ENCODE data around the gene MACROH2A1.
"Not testable (repeated sequence)": the region's sequence is repeated elsewhere in the genome, so short reads cannot be mapped to it uniquely, and the experiment has no call there.

Gene MACROH2A1

DNA sequence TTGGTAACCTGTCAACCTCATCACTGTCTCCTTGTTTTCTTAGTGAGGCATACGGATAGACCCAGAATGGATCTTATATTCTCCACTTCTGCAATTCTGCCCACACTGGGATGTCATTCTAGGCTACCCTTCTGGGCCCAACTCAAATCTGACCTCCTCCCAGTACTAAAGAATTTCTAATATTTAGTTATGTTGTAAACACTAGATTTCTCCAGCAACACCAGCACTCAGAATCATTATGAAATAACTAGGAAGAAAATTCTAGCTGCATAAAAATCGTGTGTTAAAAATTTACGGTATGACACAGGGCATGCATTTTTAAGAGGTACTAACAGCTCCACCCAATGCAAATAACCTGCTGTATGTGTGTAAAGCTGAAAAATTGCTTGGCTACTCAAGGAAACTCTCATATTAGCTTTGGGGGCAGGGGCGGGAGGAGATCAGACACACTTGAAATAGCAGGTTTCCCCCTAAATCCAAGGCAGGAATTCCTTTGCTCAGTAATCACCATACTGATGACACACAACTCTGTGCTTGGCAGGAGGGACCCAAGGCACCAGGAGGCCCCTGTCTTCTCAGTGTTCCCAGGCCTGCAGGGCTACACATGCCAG, 27.3 kb downstream of the MACROH2A1 start:
- DNase-seq (ENCODE audit: insufficient read length) (no peak), FAIRE-seq (no peak)
- TF ChIP-seq TAF1 (IDR thresholded peaks at IDR 0.05; ENCODE audit: borderline replicate concordance, low read depth, low read length): no peak

GRCh38 chr5:135369952-135370351, 29.1 kb downstream of the MACROH2A1 start:
- DNase-seq (ENCODE audit: insufficient read length) (no peak), FAIRE-seq (no peak)
- TF ChIP-seq POLR2AphosphoS5 (IDR thresholded peaks at IDR 0.05; ENCODE audit: low read depth, low read length) (no peak), TAF1 (IDR thresholded peaks at IDR 0.05; ENCODE audit: borderline replicate concordance, low read depth, low read length) (no peak), POLR2A (IDR thresholded peaks at IDR 0.05; ENCODE audit: low read depth, low read length) (no peak)

DNA sequence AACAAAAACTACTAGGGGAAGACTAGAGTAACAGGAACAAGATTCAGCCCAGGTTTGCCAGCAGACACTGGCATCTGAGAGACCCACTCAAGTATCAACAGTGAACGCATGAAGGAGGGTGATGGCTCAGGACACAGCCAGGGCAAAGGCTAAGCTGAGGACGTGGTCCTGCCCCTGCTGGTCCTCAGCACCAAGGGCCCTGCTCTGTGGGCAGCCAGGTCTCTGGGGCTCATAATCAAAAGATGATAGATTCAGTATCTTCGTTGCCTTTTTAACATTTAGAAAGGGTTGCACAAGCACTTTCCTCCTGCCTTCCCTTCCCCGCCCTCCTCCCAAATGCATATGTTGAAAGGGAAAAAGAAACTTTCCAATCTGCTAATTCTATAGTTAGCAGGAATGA, 31.5 kb downstream of the MACROH2A1 start:
- DNase-seq (ENCODE audit: insufficient read length) (no peak), FAIRE-seq (no peak)
- TF ChIP-seq TAF1 (IDR thresholded peaks at IDR 0.05; ENCODE audit: borderline replicate concordance, low read depth, low read length) (no peak), POLR2A (IDR thresholded peaks at IDR 0.05; ENCODE audit: low read depth, low read length) (0 out of 2 replicates have a peak, but pooled peaks have one; percentile 12)

- FAIRE-seq (no peak), DNase-seq (ENCODE audit: insufficient read length) (no peak)
- no peak for TF ChIP-seq TAF1 (IDR thresholded peaks at IDR 0.05; ENCODE audit: borderline replicate concordance, low read depth, low read length)
- no peak for TF ChIP-seq POLR2A (IDR thresholded peaks at IDR 0.05; ENCODE audit: low read depth, low read length)
- TF ChIP-seq POLR2AphosphoS5 (IDR thresholded peaks at IDR 0.05; ENCODE audit: low read depth, low read length): no peak
These were observed 32.0 kb downstream of the MACROH2A1 start for GRCh38 chr5:135367076-135367475.

GRCh38 chr5:135365281-135365680, 33.8 kb downstream of the MACROH2A1 start:
- no peak for DNase-seq (ENCODE audit: insufficient read length)
- no peak for FAIRE-seq
- TF ChIP-seq TAF1 (IDR thresholded peaks at IDR 0.05; ENCODE audit: borderline replicate concordance, low read depth, low read length): no peak
- no peak for TF ChIP-seq POLR2A (IDR thresholded peaks at IDR 0.05; ENCODE audit: low read depth, low read length)
- no peak for TF ChIP-seq POLR2AphosphoS5 (IDR thresholded peaks at IDR 0.05; ENCODE audit: low read depth, low read length)

GRCh38 chr5:135364421-135365262, 34.4 kb downstream of the MACROH2A1 start:
- TF ChIP-seq POLR2AphosphoS5 (IDR thresholded peaks at IDR 0.05; ENCODE audit: low read depth, low read length): no peak
- no peak for TF ChIP-seq TAF1 (IDR thresholded peaks at IDR 0.05; ENCODE audit: borderline replicate concordance, low read depth, low read length)
- no peak for TF ChIP-seq POLR2A (IDR thresholded peaks at IDR 0.05; ENCODE audit: low read depth, low read length)
- DNase-seq (ENCODE audit: insufficient read length) (no peak), FAIRE-seq (no peak)

- not testable (repeated sequence) for DNase-seq (ENCODE audit: insufficient read length); FAIRE-seq
These were observed 35.7 kb downstream of the MACROH2A1 start for GRCh38 chr5:135363342-135363741.

DNA sequence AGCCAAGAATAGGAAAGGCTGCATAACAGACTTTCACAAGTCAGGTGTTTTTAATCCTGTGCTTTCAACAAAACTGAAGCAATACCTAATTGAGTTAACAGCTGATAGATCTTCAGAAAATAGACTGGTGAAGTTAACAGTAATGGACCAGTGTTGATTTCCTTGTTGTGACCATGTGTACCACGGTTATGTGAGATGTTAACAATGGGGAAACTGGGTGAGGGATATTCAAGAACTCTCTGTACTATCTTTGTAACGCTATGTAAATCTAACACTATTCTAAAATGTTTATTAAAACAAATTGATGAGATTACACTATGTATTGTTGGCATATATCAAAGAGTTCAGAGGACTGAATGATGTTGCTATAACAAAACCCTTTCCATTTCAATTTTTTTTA, 36.9 kb downstream of the MACROH2A1 start:
- TF ChIP-seq TAF1 (IDR thresholded peaks at IDR 0.05; ENCODE audit: borderline replicate concordance, low read depth, low read length): no peak
- TF ChIP-seq POLR2AphosphoS5 (IDR thresholded peaks at IDR 0.05; ENCODE audit: low read depth, low read length): no peak
- no peak for TF ChIP-seq POLR2A (IDR thresholded peaks at IDR 0.05; ENCODE audit: low read depth, low read length)
- DNase-seq (ENCODE audit: insufficient read length) (no peak), FAIRE-seq (no peak)

DNA sequence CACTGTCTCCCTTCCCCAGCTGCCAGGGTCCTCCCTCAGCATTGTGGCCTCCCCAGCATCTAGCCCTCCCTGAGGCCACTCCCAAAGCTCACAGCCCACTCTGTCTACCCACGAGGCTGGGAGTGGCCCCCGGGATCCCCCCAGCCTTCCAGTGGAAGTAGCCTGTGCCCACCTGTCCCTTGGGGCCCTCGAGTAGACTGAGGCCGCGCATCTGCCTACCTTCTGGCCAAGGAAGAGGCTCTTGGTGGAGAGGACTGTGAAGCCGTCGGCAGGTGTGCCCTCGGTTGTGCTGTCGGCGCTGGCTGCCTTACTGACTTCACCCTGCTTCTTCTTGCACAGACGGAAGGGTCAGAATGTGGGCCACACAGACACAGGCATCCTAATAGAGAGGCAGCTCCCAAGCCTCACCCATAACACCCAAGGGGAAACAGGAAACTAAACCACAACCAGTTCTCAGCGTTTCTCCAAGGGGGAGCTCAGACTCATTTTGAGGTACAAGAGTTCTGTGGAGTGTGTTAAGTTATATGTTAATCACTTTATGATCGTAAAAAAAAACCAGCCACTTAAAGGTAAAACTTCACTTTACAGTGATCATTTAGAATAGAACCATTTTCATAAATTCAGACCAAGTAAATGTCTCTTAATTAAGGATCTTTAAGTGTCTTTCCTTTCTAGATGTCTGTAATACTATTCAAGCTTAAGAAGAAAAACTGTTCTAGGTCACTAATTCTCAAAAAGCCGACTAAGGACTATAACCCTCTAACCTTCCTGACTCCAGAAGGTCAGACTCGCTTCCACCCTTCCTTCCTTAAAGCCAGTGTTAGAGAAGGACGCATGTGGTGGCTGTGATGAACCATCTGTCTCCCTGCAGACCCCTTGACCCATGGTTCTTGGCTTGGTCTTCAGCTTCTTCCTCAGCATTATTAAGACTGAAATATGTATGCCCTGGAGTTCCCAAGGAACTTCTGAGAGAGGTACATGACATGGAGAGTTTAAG, 38.5 kb downstream of the MACROH2A1 start:
- no peak for FAIRE-seq
- TF ChIP-seq POLR2AphosphoS5 (IDR thresholded peaks at IDR 0.05; ENCODE audit: low read depth, low read length) (no peak), POLR2A (IDR thresholded peaks at IDR 0.05; ENCODE audit: low read depth, low read length) (no peak), TAF1 (IDR thresholded peaks at IDR 0.05; ENCODE audit: borderline replicate concordance, low read depth, low read length) (no peak)
- DNase-seq (ENCODE audit: insufficient read length): no peak

GRCh38 chr5:135359374-135360165, 39.5 kb downstream of the MACROH2A1 start:
- DNase-seq (ENCODE audit: insufficient read length) (no peak), FAIRE-seq (no peak)
- TF ChIP-seq POLR2A (IDR thresholded peaks at IDR 0.05; ENCODE audit: low read depth, low read length) (no peak), TAF1 (IDR thresholded peaks at IDR 0.05; ENCODE audit: borderline replicate concordance, low read depth, low read length) (no peak), POLR2AphosphoS5 (IDR thresholded peaks at IDR 0.05; ENCODE audit: low read depth, low read length) (no peak)

DNA sequence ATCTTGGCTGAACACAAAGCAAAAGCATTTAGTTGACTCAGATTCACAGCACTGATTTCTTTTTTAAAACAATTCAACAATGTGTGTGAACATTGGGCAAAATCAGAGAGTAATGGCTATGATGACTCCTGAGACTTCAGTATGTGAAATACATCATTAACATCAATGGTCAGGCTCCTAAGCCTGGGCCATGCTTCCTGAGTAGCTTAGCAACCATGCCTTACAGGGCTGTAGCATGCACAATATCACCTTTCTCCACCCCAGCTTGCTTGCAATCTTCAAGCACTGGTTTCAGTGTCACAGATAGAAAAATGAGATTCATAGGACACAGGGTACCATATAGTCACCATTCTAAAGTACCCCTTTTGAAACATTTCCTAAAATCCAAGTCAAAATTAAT, 41.3 kb downstream of the MACROH2A1 start:
- FAIRE-seq (no peak), DNase-seq (ENCODE audit: insufficient read length) (no peak)
- TF ChIP-seq POLR2A (IDR thresholded peaks at IDR 0.05; ENCODE audit: low read depth, low read length): no peak
- no peak for TF ChIP-seq TAF1 (IDR thresholded peaks at IDR 0.05; ENCODE audit: borderline replicate concordance, low read depth, low read length)
- no peak for TF ChIP-seq POLR2AphosphoS5 (IDR thresholded peaks at IDR 0.05; ENCODE audit: low read depth, low read length)
